Fibroblast of upper back skin (primary cell): ENCODE results near the gene HPS1.
A peak's percentile ranks its signal among the peaks of the same experiment; 100 is the strongest.

Experiments used
- DNase-seq: peaks from one replicate; pipeline ENCODE4 v3.0.0-alpha.2; 2013

The HPS1 gene

GRCh38 chr10:98431016-98431415, 15.7 kb downstream of the HPS1 start:
- DNase-seq: no peak

- DNase-seq: no peak
Measured at GRCh38 chr10:98430427-98430826, 16.3 kb downstream of the HPS1 start.

- no peak for DNase-seq
Measured at GRCh38 chr10:98429320-98430072, 17.2 kb downstream of the HPS1 start.

GRCh38 chr10:98427011-98427515, 19.7 kb downstream of the HPS1 start:
- no peak for DNase-seq

GRCh38 chr10:98425511-98426352, 21.0 kb downstream of the HPS1 start:
- no peak for DNase-seq

- DNase-seq: no peak
Measured at GRCh38 chr10:98424295-98425254, 22.2 kb downstream of the HPS1 start.

GRCh38 chr10:98423691-98424120, 23.0 kb downstream of the HPS1 start:
- DNase-seq: no peak

GRCh38 chr10:98422182-98422581, 24.6 kb downstream of the HPS1 start:
- DNase-seq: no peak

- no peak for DNase-seq
Measured at GRCh38 chr10:98420786-98421185, 25.9 kb downstream of the HPS1 start.

GRCh38 chr10:98419469-98420261, 27.1 kb downstream of the HPS1 start:
- no peak for DNase-seq

GRCh38 chr10:98418665-98419468, 27.9 kb downstream of the HPS1 start:
- DNase-seq: no peak

GRCh38 chr10:98417973-98418664, 28.6 kb downstream of the HPS1 start:
- DNase-seq: no peak

- DNase-seq: no peak
Measured at GRCh38 chr10:98417481-98417959, 29.2 kb downstream of the HPS1 start.

GRCh38 chr10:98416606-98417388, 29.9 kb downstream of the HPS1 start:
- no peak for DNase-seq

GRCh38 chr10:98415731-98416119, 31.0 kb downstream of the HPS1 start:
- peak; percentile 63 for DNase-seq

GRCh38 chr10:98414932-98415730, 31.6 kb downstream of the HPS1 start, which contains the start of gene PYROXD2:
Gene PYROXD2 (minus strand): TSS chr10:98415182. CDS start chr10:98415135, 47 bp downstream.
- peak; percentile 95 for DNase-seq

- no peak for DNase-seq
Measured at GRCh38 chr10:98414578-98414931, 32.2 kb downstream of the HPS1 start.

- no peak for DNase-seq
Measured at GRCh38 chr10:98411768-98412167, 35.0 kb downstream of the HPS1 start.
